Measurements from ENCODE around the gene IL4I1. TPM values are rescaled to one million over a fixed set of nuclear protein-coding genes. Genes with fewer than 3 reads are reported as not detected.

IL4I1 gene
- total and polyA plus RNA-seq, 2 donors (not counting 1 experiment from before 2014, with no cell fraction given) = 0.48 to 3.1 TPM

DNA sequence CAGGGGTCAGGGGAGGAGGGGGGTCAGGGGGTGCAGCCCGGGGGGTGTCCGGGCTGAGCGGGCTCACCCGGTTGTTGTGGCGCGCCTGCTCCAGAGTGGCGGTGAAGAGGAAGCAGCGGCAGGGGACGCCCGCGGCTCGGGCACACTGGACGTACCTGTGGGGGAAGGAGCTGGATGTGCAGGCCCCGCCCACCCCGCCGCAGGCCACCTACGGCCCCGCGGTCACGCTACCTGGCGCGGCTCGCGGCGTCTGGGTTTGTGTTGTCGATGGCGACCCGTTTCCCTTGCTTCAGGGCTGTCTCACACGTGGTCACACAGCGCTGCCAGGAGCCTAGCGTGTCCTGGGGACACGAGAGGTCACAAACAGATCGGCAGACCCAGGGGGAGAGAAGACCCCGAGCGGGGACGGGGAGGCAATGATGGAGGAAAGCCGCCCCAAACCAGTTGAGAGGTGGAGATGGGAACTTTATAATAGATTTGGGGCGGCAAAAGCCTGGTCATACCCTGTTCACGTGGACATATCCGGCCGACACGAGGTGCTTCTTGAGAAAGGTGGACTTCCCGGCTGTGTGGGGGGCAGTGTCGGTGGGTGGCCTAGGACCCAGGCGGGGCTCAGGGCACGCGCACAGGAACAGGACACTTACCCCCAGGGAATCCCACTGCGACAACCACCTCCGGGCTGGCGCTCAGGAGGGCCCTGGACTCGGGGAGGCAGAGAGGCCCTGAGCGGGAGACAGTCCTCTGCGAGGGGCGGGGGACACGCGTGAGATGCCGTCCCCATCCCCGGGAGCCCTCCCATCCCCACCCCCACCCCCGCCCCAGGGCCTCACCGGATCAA is 34.9 kb downstream of the IL4I1 start:
- Histone ChIP-seq H3K27me3 (replicated peaks in 1 of 4; ENCODE audit: control extremely low read depth in 1 of 4, control insufficient read depth in 3 of 4, insufficient read depth in 4 of 4, low read length in 3 of 4) (no peaks in the 10 kb centered on the region), H3K4me3 (ENCODE audit: control extremely low read depth in 1 of 5, extremely low read depth in 1 of 5, insufficient read depth in 1 of 5, low read depth in 2 of 5, low read length in 4 of 5) (no peak overlapping the region), H3K27ac (ENCODE audit: low read length in 2 of 2) (no peak overlapping the region), H2AFZ (ENCODE audit: insufficient read depth, low read depth, low read length, poor library complexity, severe bottlenecking) (no peak overlapping the region), H3K36me3 (replicated peaks in 1 of 2; ENCODE audit: control extremely low read depth in 1 of 2, control insufficient read depth in 1 of 2, extremely low read depth in 1 of 2, insufficient read depth in 2 of 2, low read length in 1 of 2) (peaks cover 0 to 70% of the 10 kb centered on the region in 2 experiments), H3K79me2 (ENCODE audit: control insufficient read depth, insufficient read depth, low read length) (peaks cover 43% of the 10 kb centered on the region), H3K4me2 (replicated peaks; ENCODE audit: low read depth, low read length, poor library complexity, severe bottlenecking) (no peak overlapping the region), H3K4me1 (ENCODE audit: control insufficient read depth in 2 of 2, insufficient read depth in 2 of 2, low read length in 2 of 2) (peaks cover 8 to 17% of the 10 kb centered on the region in 2 donors), H4K20me1 (ENCODE audit: control insufficient read depth, insufficient read depth, low read length, poor library complexity, severe bottlenecking) (peaks cover 84% of the 10 kb centered on the region), H3K9ac (ENCODE audit: low read length) (no peak overlapping the region), H3K9me3 (ENCODE audit: control extremely low read depth in 1 of 3, control insufficient read depth in 2 of 3, insufficient read depth in 1 of 3, low read length in 2 of 3) (no peaks in the 10 kb centered on the region)
- H3K4me3 Mint-ChIP-seq = no peak overlapping the region
- no peak for TF ChIP-seq EZH2 (IDR thresholded peaks at IDR 0.05; ENCODE audit: borderline replicate concordance, insufficient read depth, low read depth, low read length, poor library complexity, severe bottlenecking)
- WGBS (ENCODE audit: insufficient coverage) = 95% methylated on average over 45 of the region's 60 CpGs
- ChIA-PET POLR2A (interaction anchor here (0.6 to 1.5 kb wide), 3 partner anchors 10 to 223 kb away, joined by 3 to 7 read pairs (median 4); partner anchors contain the start of gene PTOV1), CTCF (interaction anchor here (0.6 kb wide), 1 partner anchor 588 kb away, joined by 3 read pairs; no protein-coding TSS in a partner anchor)
- no peak overlapping the region for H3K27ac Mint-ChIP-seq
- ATAC-seq (ENCODE audit: low read depth) (no peak), DNase-seq (peak; percentile 36)
- no peaks in the 10 kb centered on the region for H3K9me3 Mint-ChIP-seq (ENCODE audit: insufficient read depth)
- no peaks in the 10 kb centered on the region for H3K27me3 Mint-ChIP-seq
- intact Hi-C loops (cut with micrococcal nuclease) = no loop called here
- H3K4me1 Mint-ChIP-seq = peaks cover 26% of the 10 kb centered on the region

DNA sequence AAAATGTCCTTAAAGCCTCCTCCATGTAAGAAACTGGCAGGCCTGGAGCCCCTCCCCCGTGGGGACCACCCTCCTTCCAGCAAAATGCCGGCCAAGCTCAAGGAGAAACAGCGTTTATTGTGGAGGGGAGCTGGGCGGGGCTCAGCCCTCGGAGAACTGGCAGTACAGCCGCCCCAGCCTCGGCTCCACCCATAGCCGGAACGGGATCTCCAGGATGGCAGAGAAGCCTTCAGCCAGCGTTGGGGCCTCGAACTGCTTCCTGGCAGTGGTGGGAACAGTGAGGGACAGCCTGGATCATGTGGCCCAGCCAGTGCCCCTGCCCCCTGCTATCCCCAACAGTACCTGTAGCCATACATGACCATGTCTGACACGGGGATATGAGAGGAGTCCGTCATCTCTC is 35.6 kb downstream of the IL4I1 start:
- Histone ChIP-seq H3K4me1 (ENCODE audit: control insufficient read depth in 2 of 2, insufficient read depth in 2 of 2, low read length in 2 of 2) (peaks cover 1 to 11% of the 10 kb centered on the region in 2 donors), H3K36me3 (replicated peaks in 1 of 2; ENCODE audit: control extremely low read depth in 1 of 2, control insufficient read depth in 1 of 2, extremely low read depth in 1 of 2, insufficient read depth in 2 of 2, low read length in 1 of 2) (peaks cover 0 to 73% of the 10 kb centered on the region in 2 experiments), H3K9ac (ENCODE audit: low read length) (no peak overlapping the region), H3K4me2 (replicated peaks; ENCODE audit: low read depth, low read length, poor library complexity, severe bottlenecking) (no peak overlapping the region), H3K4me3 (ENCODE audit: control extremely low read depth in 1 of 5, extremely low read depth in 1 of 5, insufficient read depth in 1 of 5, low read depth in 2 of 5, low read length in 4 of 5) (no peak overlapping the region), H4K20me1 (ENCODE audit: control insufficient read depth, insufficient read depth, low read length, poor library complexity, severe bottlenecking) (peaks cover 86% of the 10 kb centered on the region), H3K27ac (ENCODE audit: low read length in 2 of 2) (no peak overlapping the region), H3K27me3 (replicated peaks in 1 of 4; ENCODE audit: control extremely low read depth in 1 of 4, control insufficient read depth in 3 of 4, insufficient read depth in 4 of 4, low read length in 3 of 4) (no peaks in the 10 kb centered on the region), H3K9me3 (ENCODE audit: control extremely low read depth in 1 of 3, control insufficient read depth in 2 of 3, insufficient read depth in 1 of 3, low read length in 2 of 3) (no peaks in the 10 kb centered on the region), H3K79me2 (ENCODE audit: control insufficient read depth, insufficient read depth, low read length) (peaks cover 36% of the 10 kb centered on the region), H2AFZ (ENCODE audit: insufficient read depth, low read depth, low read length, poor library complexity, severe bottlenecking) (no peak overlapping the region)
- 89% methylated on average over 8 of the region's 13 CpGs for WGBS (ENCODE audit: insufficient coverage)
- Mint-ChIP-seq H3K27me3 (no peaks in the 10 kb centered on the region), H3K4me3 (no peak overlapping the region), H3K4me1 (peaks cover 20% of the 10 kb centered on the region), H3K9me3 (ENCODE audit: insufficient read depth) (no peaks in the 10 kb centered on the region), H3K27ac (no peak overlapping the region)
- no peak for ATAC-seq (ENCODE audit: low read depth)
- POLR2A ChIA-PET = interaction anchor here (0.7 to 1.5 kb wide), 2 partner anchors 10 to 38 kb away, joined by 3 to 7 read pairs; partner anchors contain the start of gene PTOV1
- DNase-seq = peak; percentile 32
- no peak for TF ChIP-seq EZH2 (IDR thresholded peaks at IDR 0.05; ENCODE audit: borderline replicate concordance, insufficient read depth, low read depth, low read length, poor library complexity, severe bottlenecking)
- TF ChIP-seq, protein P1, sequence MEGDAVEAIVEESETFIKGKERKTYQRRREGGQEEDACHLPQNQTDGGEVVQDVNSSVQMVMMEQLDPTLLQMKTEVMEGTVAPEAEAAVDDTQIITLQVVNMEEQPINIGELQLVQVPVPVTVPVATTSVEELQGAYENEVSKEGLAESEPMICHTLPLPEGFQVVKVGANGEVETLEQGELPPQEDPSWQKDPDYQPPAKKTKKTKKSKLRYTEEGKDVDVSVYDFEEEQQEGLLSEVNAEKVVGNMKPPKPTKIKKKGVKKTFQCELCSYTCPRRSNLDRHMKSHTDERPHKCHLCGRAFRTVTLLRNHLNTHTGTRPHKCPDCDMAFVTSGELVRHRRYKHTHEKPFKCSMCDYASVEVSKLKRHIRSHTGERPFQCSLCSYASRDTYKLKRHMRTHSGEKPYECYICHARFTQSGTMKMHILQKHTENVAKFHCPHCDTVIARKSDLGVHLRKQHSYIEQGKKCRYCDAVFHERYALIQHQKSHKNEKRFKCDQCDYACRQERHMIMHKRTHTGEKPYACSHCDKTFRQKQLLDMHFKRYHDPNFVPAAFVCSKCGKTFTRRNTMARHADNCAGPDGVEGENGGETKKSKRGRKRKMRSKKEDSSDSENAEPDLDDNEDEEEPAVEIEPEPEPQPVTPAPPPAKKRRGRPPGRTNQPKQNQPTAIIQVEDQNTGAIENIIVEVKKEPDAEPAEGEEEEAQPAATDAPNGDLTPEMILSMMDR (IDR thresholded peaks at IDR 0.05) = no peak
- intact Hi-C loops (cut with micrococcal nuclease) = no loop called here
- CTCF ChIA-PET = interaction anchor here (0.6 kb wide), 1 partner anchor 587 kb away, joined by 3 read pairs; no protein-coding TSS in a partner anchor

All from B cell (primary cell).